OCI-LY7 (cell line): ENCODE data around the gene PRDM2. TPM values are rescaled to one million over a fixed set of nuclear protein-coding genes. Genes with fewer than 3 reads are reported as not detected.

ENCODE experiments used
- BruUV-seq: library from RNA; stranded (reverse); fragments of 400-500 nt; replicated peaks from 2 replicates; lab custom pipeline; 2021; lab: Mats Ljungman, UMichigan
- CTCF ChIA-PET: fragments of 300-600 bp; sonication (Branson Sonifier 250); formaldehyde crosslinking; loops from one replicate; lab custom pipeline; 2022; ENCODE audit warnings: antibody characterized with exemption; ENCODE audit not compliant: unreplicated experiment; lab: Charles Lee
- POLR2A ChIA-PET: fragments of 300-600 bp; sonication (Branson Sonifier 250); formaldehyde crosslinking; loops from one replicate; lab custom pipeline; 2022; ENCODE audit warnings: antibody characterized with exemption; lab: Charles Lee
- DNase-seq: peaks from one replicate; pipeline ENCODE4 v3.0.0-alpha.2; 2015; ENCODE audit warnings: low spot score
- H2AFZ ChIP-seq: fragments of 200-600 bp; sonication (generic), shearing (Covaris generic); 2 replicates; pipeline ENCODE4 v1.6.1; 2014; ENCODE audit warnings: mild to moderate bottlenecking, antibody characterized with exemption, low read length, moderate library complexity
- H3K27ac ChIP-seq: fragments of 200-600 bp; sonication (generic); 2 replicates; pipeline ENCODE4 v1.5.1; 2014; ENCODE audit warnings: mixed run types, low read depth, mild to moderate bottlenecking, moderate library complexity, low read length, inconsistent platforms; ENCODE audit not compliant: poor library complexity, severe bottlenecking
- H3K36me3 ChIP-seq: fragments of 200-600 bp; sonication (generic); 2 replicates; pipeline ENCODE4 v1.6.1; 2014; ENCODE audit warnings: mild to moderate bottlenecking, antibody characterized with exemption, low read length, moderate library complexity, mixed read lengths; ENCODE audit not compliant: insufficient read depth
- H3K4me1 ChIP-seq: fragments of 200-600 bp; sonication (generic); 2 replicates; pipeline ENCODE4 v1.5.1; 2014; ENCODE audit warnings: mild to moderate bottlenecking, low read length; ENCODE audit not compliant: insufficient read depth, poor library complexity, severe bottlenecking
- H3K4me2 ChIP-seq: fragments of 200-600 bp; sonication (generic); 2 replicates; pipeline ENCODE4 v1.6.1; 2014; ENCODE audit warnings: mild to moderate bottlenecking, low read length
- H3K4me3 ChIP-seq: fragments of 200-600 bp; sonication (generic); 2 replicates; pipeline ENCODE4 v1.5.1; 2014; ENCODE audit warnings: mild to moderate bottlenecking, low read depth, low read length; ENCODE audit not compliant: poor library complexity, severe bottlenecking
- H3K79me2 ChIP-seq: fragments of 200-600 bp; sonication (generic); 2 replicates; pipeline ENCODE4 v1.6.1; 2016; ENCODE audit warnings: low read depth, mild to moderate bottlenecking, low read length, moderate library complexity, mixed read lengths; ENCODE audit not compliant: insufficient read depth
- H3K9me2 ChIP-seq: fragments of 200-600 bp; sonication (generic); 2 replicates; pipeline ENCODE4 v1.6.1; 2016; ENCODE audit warnings: mild to moderate bottlenecking, low read length, mixed read lengths; ENCODE audit not compliant: insufficient read depth
- H3K9me3 ChIP-seq: fragments of 200-600 bp; sonication (generic); 2 replicates; pipeline ENCODE4 v1.6.1; 2014; ENCODE audit warnings: mild to moderate bottlenecking, mixed run types, low read length, mixed read lengths
- H4K20me1 ChIP-seq: fragments of 200-600 bp; sonication (generic); 2 replicates; pipeline ENCODE4 v1.6.1; 2014; ENCODE audit warnings: mild to moderate bottlenecking, antibody characterized with exemption, low read length, moderate library complexity, mixed read lengths; ENCODE audit not compliant: insufficient read depth
- CTCF ChIP-seq: fragments of 200-600 bp; sonication (generic); conservative IDR thresholded peaks from 2 replicates; pipeline ENCODE4 v1.5.1; 2014; ENCODE audit warnings: mild to moderate bottlenecking, antibody characterized with exemption, low read length, moderate library complexity, mixed read lengths
- EZH2phosphoT487 ChIP-seq: fragments of 200-600 bp; sonication (generic); IDR thresholded peaks from 2 replicates; pipeline ENCODE4 v1.6.1; 2018; ENCODE audit warnings: low read depth, borderline replicate concordance, mild to moderate bottlenecking, mixed run types, antibody characterized with exemption, low read length, moderate library complexity, mixed read lengths
- intact Hi-C: fragments of 100-400 bp; cut with micrococcal nuclease; formaldehyde crosslinking; loops from one replicate; pipeline ENCODE4 v1.10.0; 2022; ENCODE audit not compliant: unreplicated experiment
- total RNA-seq, 2 experiments: library from RNA; depleted of rRNA in 1 of 2; stranded (reverse); fragments of >200 nt in 1 of 2; shearing (Covaris generic) in 1 of 2; gene quantifications; 2 replicates each; pipeline ENCODE4 v1.2.3, GENCODE V29; 2014 to 2022

Gene PRDM2
- total RNA-seq, 2 experiments from 2014 or later = 38.7 to 98.2 TPM

- no peaks in the 10 kb centered on the region for H3K9me2 ChIP-seq
- H4K20me1 ChIP-seq = no peaks in the 10 kb centered on the region
- H3K9me3 ChIP-seq = no peaks in the 10 kb centered on the region
- BruUV-seq = no TSS peak
- peak overlapping the region; percentile 54 for H3K4me3 ChIP-seq
- H3K4me1 ChIP-seq = peaks cover 4% of the 10 kb centered on the region
- TF ChIP-seq EZH2phosphoT487 (no peak), CTCF (peak; percentile 79)
- ChIA-PET CTCF (no interaction called here), POLR2A (no interaction called here)
- no peak overlapping the region for H3K27ac ChIP-seq
- DNase-seq = peak; percentile 69
- H2AFZ ChIP-seq = peak overlapping the region; percentile 89
- intact Hi-C loops = no loop called here
- H3K4me2 ChIP-seq = peak overlapping the region; percentile 45
- H3K79me2 ChIP-seq = no peaks in the 10 kb centered on the region
- H3K36me3 ChIP-seq = no peaks in the 10 kb centered on the region
Observed at GRCh38 chr1:13828454-13829151, 128.6 kb downstream of the PRDM2 start.

- H3K9me2 ChIP-seq = no peaks in the 10 kb centered on the region
- intact Hi-C loops = no loop called here
- POLR2A ChIA-PET = no interaction called here
- DNase-seq = no peak
- H4K20me1 ChIP-seq = no peaks in the 10 kb centered on the region
- no peak for TF ChIP-seq EZH2phosphoT487
- TF ChIP-seq CTCF = peak; percentile 41; the same call in 1 of the 2 replicates
- peak overlapping the region; percentile 89 for H2AFZ ChIP-seq
- peak overlapping the region; percentile 54 for H3K4me3 ChIP-seq
- no peaks in the 10 kb centered on the region for H3K36me3 ChIP-seq
- BruUV-seq = no TSS peak
- H3K27ac ChIP-seq = no peak overlapping the region
- CTCF ChIA-PET = interaction anchor here (0.6 kb wide), 1 partner anchor 134 kb away, joined by 3 read pairs; no protein-coding TSS in a partner anchor
- no peaks in the 10 kb centered on the region for H3K9me3 ChIP-seq
- peaks cover 4% of the 10 kb centered on the region for H3K4me1 ChIP-seq
- H3K4me2 ChIP-seq = peak overlapping the region; percentile 45
- no peaks in the 10 kb centered on the region for H3K79me2 ChIP-seq
Observed at GRCh38 chr1:13829152-13829769, 129.3 kb downstream of the PRDM2 start.

DNA sequence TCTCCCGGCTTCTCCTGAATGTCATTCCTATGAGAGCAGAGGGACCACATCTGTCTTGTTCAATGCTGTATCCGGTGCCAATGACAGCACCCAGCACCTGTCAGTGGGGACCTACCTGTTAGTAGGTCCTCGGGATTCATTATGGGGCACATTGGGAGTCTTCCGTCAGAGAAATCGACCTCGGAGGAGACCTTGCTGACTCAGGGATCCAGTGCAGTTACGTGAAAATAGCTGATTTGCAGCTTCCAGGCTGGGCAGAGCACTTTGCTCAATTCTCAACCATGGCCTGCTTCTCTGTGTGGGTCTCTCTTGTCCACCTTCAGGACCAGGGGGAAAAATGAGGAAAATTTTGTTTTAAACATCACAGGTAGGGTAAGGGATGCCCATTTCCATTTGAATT is 130.2 kb downstream of the PRDM2 start:
- CTCF ChIA-PET = no interaction called here
- H4K20me1 ChIP-seq = no peaks in the 10 kb centered on the region
- intact Hi-C loops = no loop called here
- no peaks in the 10 kb centered on the region for H3K4me1 ChIP-seq
- no TSS peak for BruUV-seq
- DNase-seq = no peak
- no peaks in the 10 kb centered on the region for H3K79me2 ChIP-seq
- no peak overlapping the region for H2AFZ ChIP-seq
- no peaks in the 10 kb centered on the region for H3K9me3 ChIP-seq
- no peak overlapping the region for H3K4me3 ChIP-seq
- TF ChIP-seq EZH2phosphoT487 (no peak), CTCF (no peak)
- H3K9me2 ChIP-seq = no peaks in the 10 kb centered on the region
- H3K36me3 ChIP-seq = no peaks in the 10 kb centered on the region
- POLR2A ChIA-PET = interaction anchor here (0.6 kb wide), 1 partner anchor 30 kb away, joined by 5 read pairs; no protein-coding TSS in a partner anchor
- H3K4me2 ChIP-seq = no peak overlapping the region
- no peak overlapping the region for H3K27ac ChIP-seq
